Measurements from ENCODE around the gene IFRD2.

GRCh38 chr3:50268703-50269451, 23.4 kb downstream of the IFRD2 start, which contains the start of gene SEMA3B:
- TF ChIP-seq CTCF (IDR thresholded peaks at IDR 0.05) (no peak), EP300 (IDR thresholded peaks at IDR 0.05) (no peak), POLR2A (IDR thresholded peaks at IDR 0.05) (peak; percentile 25 to 35), POLR2AphosphoS5 (IDR thresholded peaks at IDR 0.05) (peak; percentile 21 to 85 (median 64))

Measured in sigmoid colon (tissue), 4 donors.